Activated CD4-positive, alpha-beta T cell treated with anti-CD3 and anti-CD28 coated beads for 24 hours (primary cell): ENCODE measurements around the gene DCTN4.
"Not testable (repeated sequence)": the region's sequence is repeated elsewhere in the genome, so short reads cannot be mapped to it uniquely, and the experiment has no call there.

ENCODE experiments used
- DNase-seq, 2 donors: peaks; one replicate each; pipeline ENCODE4 v3.0.0-alpha.2; 2020; ENCODE audit warnings: low read depth in 2 of 2

DCTN4 gene

GRCh38 chr5:150778517-150779396 is 19.9 kb upstream of the DCTN4 start, which contains the start of gene SMIM3:
Gene SMIM3, plus strand, starts transcription at chr5:150778757. Its CDS starts 16,684 bp downstream, at chr5:150795441.
- peak; percentile 46 to 63 for DNase-seq

DNA sequence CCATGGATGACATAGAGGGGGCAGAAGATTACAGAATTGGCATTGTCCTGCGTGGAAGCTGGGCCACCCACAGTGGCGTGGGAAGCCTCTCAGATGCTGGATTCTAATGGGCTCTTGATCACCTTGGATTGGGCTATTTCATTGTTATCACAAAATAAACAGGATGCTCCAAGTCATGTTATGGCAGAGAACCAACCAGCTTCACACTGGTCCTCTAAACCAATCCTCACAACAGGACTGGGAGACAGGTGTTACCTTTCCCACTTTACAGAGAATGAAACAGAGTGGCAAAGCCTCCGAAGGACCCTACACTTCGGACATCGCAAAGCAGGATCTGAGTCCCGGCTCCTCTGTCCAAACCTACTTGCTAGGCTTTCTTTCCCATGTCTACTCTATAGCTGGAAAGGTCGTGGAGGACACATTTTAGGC is 19.3 kb upstream of the DCTN4 start:
- DNase-seq, result no peak

DNA sequence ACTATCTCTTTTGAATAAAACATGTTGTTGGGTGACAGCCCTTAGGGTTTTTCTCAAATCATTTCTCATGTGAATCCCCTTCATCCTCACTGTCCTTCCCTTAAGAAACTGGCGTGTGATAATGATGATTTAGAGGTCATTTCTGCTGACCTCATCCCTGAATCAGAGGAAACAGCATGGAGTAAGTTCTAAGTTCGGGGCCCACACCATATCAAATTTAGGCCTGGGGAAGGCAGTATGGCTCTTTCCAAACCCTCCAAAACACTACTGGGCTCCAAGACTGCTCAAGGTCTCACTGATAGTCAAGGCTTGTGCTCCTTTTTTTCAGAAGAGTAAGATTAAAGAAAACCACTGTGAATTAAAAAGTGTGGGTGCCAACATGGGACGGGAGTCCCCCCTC is 18.9 kb upstream of the DCTN4 start:
- DNase-seq, result no peak

- no peak for DNase-seq
Observed at GRCh38 chr5:150774145-150774544, 15.3 kb upstream of the DCTN4 start.

GRCh38 chr5:150771034-150771795 is 12.4 kb upstream of the DCTN4 start:
- DNase-seq, result no peak

- DNase-seq, result no peak
Observed at GRCh38 chr5:150766251-150766650, 7.4 kb upstream of the DCTN4 start.

DNA sequence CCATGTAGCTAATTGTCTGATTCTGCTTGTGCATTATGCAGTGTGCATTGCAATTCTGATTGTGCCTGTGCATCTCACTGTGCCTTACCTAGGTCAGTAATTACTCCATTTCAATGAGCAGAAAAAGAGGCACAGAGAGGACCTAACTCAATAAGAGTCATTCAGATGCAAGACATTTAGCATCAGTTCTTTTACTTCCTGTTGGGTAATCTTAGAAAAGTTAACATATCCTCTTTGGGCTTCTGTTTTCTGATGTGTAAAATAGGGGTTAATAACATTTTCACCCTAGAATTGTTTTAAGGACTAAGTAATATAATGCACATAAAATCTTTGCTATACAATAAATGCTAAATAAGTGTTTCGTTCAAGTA is 7.0 kb upstream of the DCTN4 start:
- DNase-seq, result no peak

- no peak for DNase-seq
Observed at GRCh38 chr5:150765011-150765798, 6.4 kb upstream of the DCTN4 start.

DNA sequence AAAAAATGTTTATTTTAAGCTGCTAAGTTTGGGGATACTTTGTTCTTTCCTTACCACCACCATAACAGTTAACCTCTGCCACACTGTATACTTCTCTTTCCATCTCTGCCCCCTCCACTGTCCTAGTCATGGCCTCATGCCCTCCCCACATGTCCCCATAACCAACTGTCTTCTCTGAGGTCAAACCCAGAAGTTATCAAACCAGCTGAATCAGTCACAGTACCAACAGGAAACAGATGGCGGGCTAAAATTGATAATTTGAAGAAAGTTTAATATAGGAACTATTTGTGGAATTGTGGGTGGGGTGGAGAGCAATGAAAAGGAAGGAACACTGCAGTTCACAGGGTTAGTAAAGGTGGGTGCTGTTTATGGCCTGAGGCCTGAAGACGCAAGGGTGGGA is 5.7 kb upstream of the DCTN4 start:
- DNase-seq, result no peak

DNA sequence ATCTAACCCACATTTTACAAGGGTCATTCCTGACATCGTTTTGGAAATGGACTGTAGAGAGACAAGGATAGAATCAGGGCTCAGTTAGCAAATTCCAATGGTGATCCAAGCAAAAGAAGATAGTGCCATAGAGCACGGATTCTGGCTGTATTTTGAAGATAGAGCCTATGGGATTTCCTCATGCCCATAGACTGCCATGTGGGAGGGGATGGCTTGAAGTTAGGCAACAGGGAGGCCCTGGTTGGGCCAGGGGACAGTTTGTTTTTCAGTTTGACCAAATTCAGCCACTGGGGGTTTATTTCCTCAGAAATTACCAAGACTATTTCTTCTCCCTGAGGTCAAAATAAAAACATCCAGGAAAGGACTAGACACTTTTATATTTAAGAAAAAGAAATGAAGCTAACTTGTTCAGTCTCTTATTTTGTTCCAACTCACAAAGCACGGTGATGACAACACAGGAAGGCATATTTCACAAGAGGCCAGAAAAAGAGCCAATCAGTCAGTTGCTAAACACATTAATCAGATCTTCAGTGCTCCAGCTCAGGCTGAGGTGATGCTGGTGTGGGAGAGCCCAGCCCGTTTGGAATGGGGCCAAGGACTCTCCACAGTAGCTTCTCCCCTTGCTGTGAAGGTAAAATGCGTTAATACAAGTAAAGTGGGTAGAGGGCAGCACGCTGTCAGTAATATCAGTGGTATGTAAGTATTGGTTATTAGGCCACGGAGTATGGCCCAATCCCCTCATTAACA is 4.4 kb upstream of the DCTN4 start:
- DNase-seq, result no peak

- no peak for DNase-seq
Observed at GRCh38 chr5:150762211-150762610, 3.4 kb upstream of the DCTN4 start.

GRCh38 chr5:150759334-150759583 is 442 bp upstream of the DCTN4 start:
- DNase-seq, result no peak

DNA sequence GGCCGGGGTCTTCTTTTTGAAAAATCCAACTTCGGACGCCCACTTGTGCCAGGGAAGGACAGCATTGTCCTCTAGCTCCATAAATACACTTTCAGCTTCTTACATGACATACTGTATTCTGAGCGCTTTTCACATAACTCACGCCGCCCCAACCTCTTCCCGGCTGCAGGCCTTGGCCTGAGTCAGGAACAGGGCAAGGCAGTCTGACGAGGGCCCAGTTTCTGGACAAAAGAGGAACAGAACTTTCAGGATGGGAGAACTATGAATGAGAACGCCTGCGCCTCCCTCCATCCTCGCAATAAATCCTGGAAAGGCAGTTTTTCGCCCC is 650 bp downstream of the DCTN4 start:
- no peak for DNase-seq

DNA sequence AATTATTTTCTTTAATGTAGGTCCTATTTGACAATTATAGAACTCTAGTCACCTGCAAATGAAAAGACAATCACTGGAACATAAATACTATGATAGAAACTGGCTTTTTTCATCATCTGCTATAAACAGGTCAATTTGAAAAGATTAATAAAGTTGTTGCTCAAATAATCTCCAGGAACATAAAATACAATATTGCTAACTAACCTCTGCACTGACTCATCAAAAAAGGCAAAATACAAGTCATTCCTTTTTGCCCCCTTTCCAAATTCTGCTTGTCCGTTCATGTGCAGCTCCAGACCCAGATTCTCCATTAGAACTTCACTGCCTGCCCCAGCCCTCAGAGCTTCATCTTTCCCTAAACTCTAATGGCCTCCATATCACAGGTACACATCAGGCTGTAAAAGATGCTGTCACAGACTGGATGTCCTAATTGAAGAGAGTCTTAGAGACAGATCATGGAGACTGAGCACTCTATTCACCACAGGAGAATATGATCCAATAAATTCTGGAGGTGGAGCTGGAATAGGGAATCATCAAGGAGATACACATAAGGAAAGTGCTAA is 1.6 kb downstream of the DCTN4 start:
- DNase-seq, result no peak

DNA sequence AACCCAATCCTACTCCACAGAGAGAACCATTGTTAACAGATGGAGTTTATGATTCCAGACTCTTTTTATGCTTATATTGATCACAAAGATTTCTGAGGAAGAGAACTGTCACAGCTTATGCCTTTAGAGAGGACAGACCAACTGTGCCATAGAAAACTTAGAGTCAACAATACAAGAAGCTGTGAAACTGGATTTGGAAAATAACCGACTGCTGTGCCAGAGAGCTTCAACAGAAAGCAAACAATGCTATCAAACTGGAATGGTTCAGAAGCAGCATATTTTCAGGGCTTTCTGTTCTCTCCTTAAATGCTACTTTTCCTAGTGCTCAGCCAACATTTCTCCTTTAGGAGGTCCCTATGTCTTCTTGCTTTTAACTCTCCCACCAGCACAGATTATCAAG is 5.0 kb downstream of the DCTN4 start:
- no peak for DNase-seq

GRCh38 chr5:150753463-150753862 is 5.4 kb downstream of the DCTN4 start:
- DNase-seq, result no peak

DNA sequence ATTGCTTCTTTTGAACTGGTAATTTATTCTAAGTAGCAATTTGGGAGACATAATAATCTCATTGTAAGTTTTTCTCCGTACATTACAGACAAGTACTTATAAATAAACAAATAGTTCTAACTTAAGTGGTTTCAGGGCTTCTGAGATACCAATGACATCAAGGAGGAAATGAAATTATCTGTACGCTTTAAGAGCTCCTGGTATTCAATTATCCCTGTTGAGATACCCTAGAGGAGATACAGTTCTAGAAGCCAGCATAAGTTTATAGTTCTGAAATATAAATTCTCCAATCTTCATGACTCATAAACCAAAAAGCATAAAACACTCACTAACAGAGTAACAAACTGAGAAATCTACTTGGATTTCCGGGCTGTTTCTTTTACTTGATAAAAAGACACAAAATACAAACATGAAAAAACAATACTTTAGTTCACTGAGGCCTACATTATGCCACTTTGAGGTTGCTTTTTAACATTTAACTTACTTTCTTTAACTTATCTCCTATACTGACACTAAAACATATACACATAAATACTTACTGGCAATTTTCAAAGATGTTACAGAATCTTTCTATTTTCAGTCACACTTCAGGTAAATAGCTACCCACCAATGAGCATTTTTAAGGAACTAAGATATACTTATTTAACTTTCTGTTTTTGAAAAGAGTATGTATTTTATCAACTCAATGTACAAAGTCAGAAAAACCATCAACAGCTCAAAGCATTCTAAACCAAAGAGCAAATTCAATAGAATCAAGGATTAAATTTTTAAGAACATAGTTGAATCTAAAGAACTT is 7.5 kb downstream of the DCTN4 start:
- DNase-seq, result no peak

GRCh38 chr5:150750469-150750868 is 8.3 kb downstream of the DCTN4 start:
- no peak for DNase-seq

GRCh38 chr5:150743142-150743488 is 15.7 kb downstream of the DCTN4 start:
- DNase-seq, result not testable (repeated sequence)

DNA sequence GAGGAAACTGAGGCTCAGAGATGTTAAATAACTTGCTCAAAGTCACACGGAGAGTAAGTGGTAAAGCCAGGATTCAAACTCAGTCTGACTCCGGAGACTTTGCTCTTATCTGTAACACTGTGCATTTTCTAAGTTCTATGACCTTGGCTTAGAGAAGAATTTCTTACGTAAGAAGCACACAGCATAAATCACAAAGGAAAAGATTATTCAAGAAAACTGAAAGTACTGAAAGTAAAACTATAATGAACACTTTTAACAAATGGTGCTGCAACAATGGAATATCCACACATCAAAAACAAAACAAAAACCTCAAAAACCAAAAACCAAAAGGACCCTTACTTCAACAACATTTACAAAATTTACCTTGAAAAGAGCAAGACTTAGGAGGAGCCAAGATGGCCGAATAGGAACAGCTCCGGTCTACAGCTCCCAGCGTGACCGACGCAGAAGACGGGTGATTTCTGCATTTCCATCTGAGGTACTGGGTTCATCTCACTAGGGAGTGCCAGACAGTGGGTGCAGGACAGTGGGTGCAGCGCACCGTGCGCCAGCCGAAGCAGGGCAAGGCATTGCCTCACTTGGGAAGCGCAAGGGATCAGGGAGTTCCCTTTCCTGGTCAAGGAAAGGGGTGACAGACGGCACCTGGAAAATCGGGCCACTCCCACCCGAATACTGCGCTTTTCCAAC is 16.2 kb downstream of the DCTN4 start:
- not testable (repeated sequence) for DNase-seq
